GM23338 (cell line): ENCODE results near the gene STRN3. TPM values are rescaled to one million over a fixed set of nuclear protein-coding genes. Genes with fewer than 3 reads are reported as not detected.

Experiments used
- ATAC-seq: fragments of 200-7000 bp; cut with Tn5 transposase; 3 replicates; pipeline ENCODE4 v1.9.1; 2020
- DNase-seq: peaks from one replicate; pipeline ENCODE4 v3.0.0-alpha.2; 2015; ENCODE audit warnings: low spot score
- H2AFZ ChIP-seq: fragments of 200-600 bp; sonication (generic); 2 replicates; pipeline ENCODE4 v1.8.0; 2016; ENCODE audit warnings: antibody characterized with exemption, mild to moderate bottlenecking, moderate library complexity
- H3F3A ChIP-seq: fragments of 200-600 bp; sonication (generic); replicated peaks from 2 replicates; pipeline ENCODE4 v1.8.0; 2017; ENCODE audit warnings: antibody characterized with exemption, mixed run types, low read depth
- H3K27ac ChIP-seq: fragments of 200-600 bp; sonication (generic); 2 replicates; pipeline ENCODE4 v1.6.1; 2016; ENCODE audit warnings: low read depth
- H3K27me3 ChIP-seq: fragments of 200-600 bp; sonication (generic); 2 replicates; pipeline ENCODE4 v1.8.0; 2016; ENCODE audit warnings: mild to moderate bottlenecking, mixed run types, moderate library complexity; ENCODE audit not compliant: insufficient read depth
- H3K36me3 ChIP-seq: fragments of 200-600 bp; sonication (generic); 2 replicates; pipeline ENCODE4 v1.8.0; 2016; ENCODE audit warnings: mild to moderate bottlenecking; ENCODE audit not compliant: insufficient read depth
- H3K4me1 ChIP-seq: fragments of 200-600 bp; sonication (generic); 2 replicates; pipeline ENCODE4 v1.8.0; 2016; ENCODE audit warnings: mild to moderate bottlenecking, moderate library complexity; ENCODE audit not compliant: insufficient read depth
- H3K4me2 ChIP-seq: fragments of 200-600 bp; sonication (generic); 2 replicates; pipeline ENCODE4 v1.7.1; 2017; ENCODE audit warnings: mixed run types
- H3K4me3 ChIP-seq: fragments of 200-600 bp; sonication (generic); 2 replicates; pipeline ENCODE4 v1.6.1; 2016; ENCODE audit warnings: mixed run types
- H3K79me2 ChIP-seq: fragments of 200-600 bp; sonication (generic); replicated peaks from 2 replicates; pipeline ENCODE4 v1.8.0; 2017; ENCODE audit warnings: mild to moderate bottlenecking; ENCODE audit not compliant: insufficient read depth
- H3K9me2 ChIP-seq: fragments of 200-600 bp; sonication (generic); 2 replicates; pipeline ENCODE4 v1.8.0; 2017; ENCODE audit not compliant: insufficient read depth
- H4K20me1 ChIP-seq: fragments of 200-600 bp; sonication (generic); replicated peaks from 2 replicates; pipeline ENCODE4 v1.8.0; 2017; ENCODE audit warnings: mild to moderate bottlenecking; ENCODE audit not compliant: insufficient read depth
- H3K27ac Mint-ChIP-seq: 2 replicates; pipeline ENCODE4 v1.8.0; 2020; ENCODE audit warnings: inconsistent platforms, mild to moderate bottlenecking, moderate library complexity, mixed read lengths
- H3K27me3 Mint-ChIP-seq: 3 replicates; pipeline ENCODE4 v1.8.0; 2022; ENCODE audit warnings: low read depth, mild to moderate bottlenecking, moderate library complexity, mixed read lengths, inconsistent platforms; ENCODE audit not compliant: insufficient read depth, poor library complexity
- H3K36me3 Mint-ChIP-seq: 3 replicates; pipeline ENCODE4 v1.8.0; 2021; ENCODE audit warnings: low read depth, mild to moderate bottlenecking, inconsistent platforms, moderate library complexity, mixed read lengths
- H3K4me1 Mint-ChIP-seq: 3 replicates; pipeline ENCODE4 v1.8.0; 2020; ENCODE audit warnings: mild to moderate bottlenecking, inconsistent platforms, mixed read lengths
- H3K4me3 Mint-ChIP-seq: 3 replicates; pipeline ENCODE4 v1.8.0; 2021; ENCODE audit warnings: moderate library complexity, mild to moderate bottlenecking, inconsistent platforms, mixed read lengths
- H3K9me3 Mint-ChIP-seq: 3 replicates; pipeline ENCODE4 v1.8.0; 2020; ENCODE audit warnings: moderate library complexity, mild to moderate bottlenecking, inconsistent platforms, mixed read lengths
- CREB1 ChIP-seq: fragments of 250-450 bp; sonication (Bioruptor Pico); IDR thresholded peaks from 2 replicates; pipeline ENCODE4 v1.5.0; 2020; ENCODE audit warnings: low read depth, mild to moderate bottlenecking, moderate library complexity
- ETS1 ChIP-seq: IDR thresholded peaks from 2 replicates; pipeline ENCODE4 v1.6.1; 2016; ENCODE audit warnings: antibody characterized with exemption
- EZH2 ChIP-seq: fragments of 200-600 bp; sonication (generic); IDR thresholded peaks from one replicate; pipeline ENCODE4 v1.8.0; 2017; ENCODE audit warnings: antibody characterized with exemption, mild to moderate bottlenecking, low read depth; ENCODE audit not compliant: unreplicated experiment
- EZH2phosphoT487 ChIP-seq: fragments of 200-600 bp; sonication (generic); IDR thresholded peaks from one replicate; pipeline ENCODE4 v1.8.1; 2018; ENCODE audit warnings: antibody characterized with exemption; ENCODE audit not compliant: unreplicated experiment
- JUNB ChIP-seq: IDR thresholded peaks from one replicate; pipeline ENCODE4 v1.6.1; 2016; ENCODE audit warnings: antibody characterized with exemption; ENCODE audit not compliant: unreplicated experiment
- NANOG ChIP-seq: IDR thresholded peaks from 2 replicates; pipeline ENCODE4 v1.6.1; 2016; ENCODE audit warnings: antibody characterized with exemption, borderline replicate concordance
- POLR2AphosphoS5 ChIP-seq: IDR thresholded peaks from 2 replicates; pipeline ENCODE4 v1.6.1; 2016; ENCODE audit warnings: antibody characterized with exemption, low read depth
- ZNF114 ChIP-seq: fragments of 250-450 bp; sonication (Bioruptor Pico); IDR thresholded peaks from 2 replicates; pipeline ENCODE4 v1.5.0; 2020; ENCODE audit warnings: mild to moderate bottlenecking, moderate library complexity
- polyA plus RNA-seq: library from polyadenylated mRNA; unstranded; fragments of >200 nt; fragmentation: Nextera tagmentation; extraction: Ambion mirVana; gene quantifications from 2 replicates; pipeline ENCODE4 v1.2.1, GENCODE V29; 2016
- total RNA-seq: library from RNA; depleted of rRNA; stranded (reverse); fragments of >200 nt; shearing (Covaris generic); gene quantifications from 2 replicates; pipeline ENCODE4 v1.2.3, GENCODE V29; 2014
- TF ChIP-seq, protein P1 (sequence below): IDR thresholded peaks from one replicate; pipeline ENCODE4 v1.6.1; 2018; ENCODE audit warnings: antibody characterized with exemption; ENCODE audit not compliant: unreplicated experiment
- TF ChIP-seq, protein P2 (sequence below), 2 experiments: fragments of 200-600 bp in 1 of 2; sonication (generic) in 1 of 2; conservative IDR thresholded peaks; 2 replicates each; pipeline versions ENCODE4 v1.5.1 to v1.6.1; 2016 to 2017; ENCODE audit warnings: antibody characterized with exemption in 2 of 2, low read depth in 2 of 2, mild to moderate bottlenecking in 2 of 2, moderate library complexity in 1 of 2

The STRN3 gene
- total and polyA plus RNA-seq, 2 experiments from 2014 or later, result 35.0 to 40.6 TPM

GRCh38 chr14:31045501-31046080 is 19.4 kb upstream of the STRN3 start (continued):
- TF ChIP-seq, protein P1, sequence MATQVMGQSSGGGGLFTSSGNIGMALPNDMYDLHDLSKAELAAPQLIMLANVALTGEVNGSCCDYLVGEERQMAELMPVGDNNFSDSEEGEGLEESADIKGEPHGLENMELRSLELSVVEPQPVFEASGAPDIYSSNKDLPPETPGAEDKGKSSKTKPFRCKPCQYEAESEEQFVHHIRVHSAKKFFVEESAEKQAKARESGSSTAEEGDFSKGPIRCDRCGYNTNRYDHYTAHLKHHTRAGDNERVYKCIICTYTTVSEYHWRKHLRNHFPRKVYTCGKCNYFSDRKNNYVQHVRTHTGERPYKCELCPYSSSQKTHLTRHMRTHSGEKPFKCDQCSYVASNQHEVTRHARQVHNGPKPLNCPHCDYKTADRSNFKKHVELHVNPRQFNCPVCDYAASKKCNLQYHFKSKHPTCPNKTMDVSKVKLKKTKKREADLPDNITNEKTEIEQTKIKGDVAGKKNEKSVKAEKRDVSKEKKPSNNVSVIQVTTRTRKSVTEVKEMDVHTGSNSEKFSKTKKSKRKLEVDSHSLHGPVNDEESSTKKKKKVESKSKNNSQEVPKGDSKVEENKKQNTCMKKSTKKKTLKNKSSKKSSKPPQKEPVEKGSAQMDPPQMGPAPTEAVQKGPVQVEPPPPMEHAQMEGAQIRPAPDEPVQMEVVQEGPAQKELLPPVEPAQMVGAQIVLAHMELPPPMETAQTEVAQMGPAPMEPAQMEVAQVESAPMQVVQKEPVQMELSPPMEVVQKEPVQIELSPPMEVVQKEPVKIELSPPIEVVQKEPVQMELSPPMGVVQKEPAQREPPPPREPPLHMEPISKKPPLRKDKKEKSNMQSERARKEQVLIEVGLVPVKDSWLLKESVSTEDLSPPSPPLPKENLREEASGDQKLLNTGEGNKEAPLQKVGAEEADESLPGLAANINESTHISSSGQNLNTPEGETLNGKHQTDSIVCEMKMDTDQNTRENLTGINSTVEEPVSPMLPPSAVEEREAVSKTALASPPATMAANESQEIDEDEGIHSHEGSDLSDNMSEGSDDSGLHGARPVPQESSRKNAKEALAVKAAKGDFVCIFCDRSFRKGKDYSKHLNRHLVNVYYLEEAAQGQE, result no peak
- TF ChIP-seq EZH2, result no peak
- TF ChIP-seq EZH2phosphoT487, result no peak
- TF ChIP-seq, protein P2, sequence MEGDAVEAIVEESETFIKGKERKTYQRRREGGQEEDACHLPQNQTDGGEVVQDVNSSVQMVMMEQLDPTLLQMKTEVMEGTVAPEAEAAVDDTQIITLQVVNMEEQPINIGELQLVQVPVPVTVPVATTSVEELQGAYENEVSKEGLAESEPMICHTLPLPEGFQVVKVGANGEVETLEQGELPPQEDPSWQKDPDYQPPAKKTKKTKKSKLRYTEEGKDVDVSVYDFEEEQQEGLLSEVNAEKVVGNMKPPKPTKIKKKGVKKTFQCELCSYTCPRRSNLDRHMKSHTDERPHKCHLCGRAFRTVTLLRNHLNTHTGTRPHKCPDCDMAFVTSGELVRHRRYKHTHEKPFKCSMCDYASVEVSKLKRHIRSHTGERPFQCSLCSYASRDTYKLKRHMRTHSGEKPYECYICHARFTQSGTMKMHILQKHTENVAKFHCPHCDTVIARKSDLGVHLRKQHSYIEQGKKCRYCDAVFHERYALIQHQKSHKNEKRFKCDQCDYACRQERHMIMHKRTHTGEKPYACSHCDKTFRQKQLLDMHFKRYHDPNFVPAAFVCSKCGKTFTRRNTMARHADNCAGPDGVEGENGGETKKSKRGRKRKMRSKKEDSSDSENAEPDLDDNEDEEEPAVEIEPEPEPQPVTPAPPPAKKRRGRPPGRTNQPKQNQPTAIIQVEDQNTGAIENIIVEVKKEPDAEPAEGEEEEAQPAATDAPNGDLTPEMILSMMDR (conservative IDR thresholded peaks at IDR 0.05; ENCODE audit: low read depth in 2 of 2), result no peak

GRCh38 chr14:31043379-31043778 is 17.2 kb upstream of the STRN3 start:
- Histone ChIP-seq H3K27ac (peak overlapping the region; percentile 33; the same call in 1 of the 2 replicates), H2AFZ (no peak overlapping the region), H3K36me3 (no peaks in the 10 kb centered on the region), H3K9me2 (no peaks in the 10 kb centered on the region), H3K4me1 (peaks cover 17% of the 10 kb centered on the region), H4K20me1 (no peaks in the 10 kb centered on the region), H3F3A (no peaks in the 10 kb centered on the region), H3K27me3 (no peaks in the 10 kb centered on the region), H3K79me2 (peaks cover 11% of the 10 kb centered on the region), H3K4me3 (no peak overlapping the region), H3K4me2 (no peak overlapping the region)
- H3K4me1 Mint-ChIP-seq, result peaks cover 17% of the 10 kb centered on the region
- H3K36me3 Mint-ChIP-seq, result no peaks in the 10 kb centered on the region; the same call in 2 of the 3 replicates
- H3K27me3 Mint-ChIP-seq, result no peaks in the 10 kb centered on the region
- H3K4me3 Mint-ChIP-seq, result no peak overlapping the region; the same call in 2 of the 3 replicates
- peak overlapping the region; percentile 71 for H3K27ac Mint-ChIP-seq
- no peaks in the 10 kb centered on the region for H3K9me3 Mint-ChIP-seq
- peak; percentile 32; the same call in 1 of the 3 replicates for ATAC-seq
- no peak for DNase-seq
- TF ChIP-seq POLR2AphosphoS5, result no peak
- TF ChIP-seq ETS1, result no peak
- no peak for TF ChIP-seq ZNF114 (CRISPR knock-in tag)
- no peak for TF ChIP-seq EZH2
- no peak for TF ChIP-seq JUNB
- no peak for TF ChIP-seq CREB1 (CRISPR knock-in tag)
- TF ChIP-seq EZH2phosphoT487, result no peak
- TF ChIP-seq, protein P1, result no peak
- no peak for TF ChIP-seq NANOG
- TF ChIP-seq, protein P2 (conservative IDR thresholded peaks at IDR 0.05; ENCODE audit: low read depth in 2 of 2), result no peak
